HG02884 (cell line): ENCODE data around the gene CHST12.
"Not testable (repeated sequence)": the region's sequence is repeated elsewhere in the genome, so short reads cannot be mapped to it uniquely, and the experiment has no call there.

ENCODE experiments used
- ATAC-seq: cut with Tn5 transposase; IDR thresholded peaks from one replicate; pipeline ENCODE4 v1.9.1; 2021; ENCODE audit warnings: mild to moderate bottlenecking, moderate library complexity; ENCODE audit not compliant: unreplicated experiment

CHST12 gene

DNA sequence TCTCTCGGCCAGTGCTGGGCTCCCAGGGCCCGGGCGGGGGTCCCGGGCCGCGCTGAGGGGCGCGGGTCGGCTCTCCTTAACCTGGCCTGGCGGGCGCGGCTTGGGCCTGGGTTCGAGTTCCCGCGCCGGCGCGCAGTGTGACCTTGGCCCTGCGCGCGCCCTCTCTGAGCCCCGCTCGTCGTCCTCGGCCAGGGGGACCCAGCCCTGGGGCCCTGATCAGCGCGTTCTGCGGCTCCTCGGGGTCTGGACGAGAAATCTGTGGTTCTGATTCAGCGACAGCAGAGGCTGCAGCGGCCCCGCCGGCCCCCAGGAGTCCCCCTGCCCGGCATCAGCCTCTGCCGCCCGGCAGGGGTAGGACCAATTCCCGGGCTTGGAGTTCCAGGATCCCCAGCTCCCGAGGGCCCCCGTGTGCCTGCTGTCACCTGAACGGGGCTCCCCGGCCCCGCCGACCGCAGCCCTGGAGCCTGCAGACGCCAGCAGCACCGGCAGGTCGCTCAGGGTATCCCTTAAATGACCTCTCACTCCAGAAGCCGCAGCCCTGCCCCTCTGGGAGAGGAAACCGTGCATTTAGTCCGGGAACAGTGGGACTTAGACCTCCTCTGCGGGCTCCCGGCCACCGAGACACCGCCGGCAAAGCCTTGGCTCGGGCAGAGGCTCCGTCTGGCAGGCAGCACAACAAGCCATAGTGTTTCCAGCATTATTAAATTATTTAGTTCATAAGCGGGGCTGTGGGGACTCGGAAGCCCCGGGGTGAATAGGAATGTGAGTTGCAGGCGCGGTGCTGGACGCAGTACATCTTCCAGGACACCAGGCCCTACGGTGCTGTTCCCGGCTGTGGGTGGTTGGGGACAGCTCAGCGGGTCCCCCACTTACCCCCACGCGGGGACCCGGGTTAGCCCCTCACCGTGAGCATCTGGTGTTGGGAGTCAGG is 572 bp downstream of the CHST12 start:
- ATAC-seq = no peak

GRCh38 chr7:2404714-2405119 is 1.3 kb downstream of the CHST12 start:
- no peak for ATAC-seq

- ATAC-seq = no peak
These were observed 1.8 kb downstream of the CHST12 start for GRCh38 chr7:2405201-2405600.

DNA sequence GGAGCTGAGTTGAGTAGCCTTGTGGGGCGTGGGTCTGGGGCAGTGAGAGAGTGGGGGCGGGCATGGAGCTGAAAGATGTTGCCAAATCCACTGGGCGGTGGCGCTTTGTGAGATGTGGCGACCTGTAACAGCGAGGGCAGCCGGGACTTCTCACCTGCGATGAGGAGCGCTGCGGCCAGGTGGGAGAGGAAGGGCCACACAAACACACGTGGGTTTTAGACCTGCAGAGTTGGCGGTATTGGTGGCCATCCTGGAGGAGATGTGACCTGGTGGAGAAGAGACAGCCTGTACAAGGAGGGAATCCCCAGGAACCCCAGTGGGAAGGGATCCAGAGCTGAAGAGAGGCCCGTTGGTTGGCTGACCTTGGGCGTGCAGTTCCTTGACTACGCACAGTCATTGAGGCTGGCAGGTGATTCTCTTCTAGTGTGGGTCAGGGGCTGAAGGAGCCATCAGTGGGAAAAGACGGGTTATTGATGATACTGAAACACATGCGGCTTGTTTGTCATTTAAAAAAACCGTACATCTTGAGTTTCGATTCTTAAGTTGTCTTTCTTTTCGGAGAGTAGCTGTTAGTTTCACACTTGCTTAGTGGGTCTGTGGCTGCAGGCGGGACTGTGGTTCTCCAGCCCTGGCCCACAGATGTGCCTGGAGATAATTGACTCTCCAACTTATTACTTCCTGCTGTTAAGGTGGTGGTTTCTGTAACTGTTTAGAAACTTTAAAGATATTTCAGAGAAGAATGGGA is 2.4 kb downstream of the CHST12 start:
- peak; percentile 34 for ATAC-seq

- no peak for ATAC-seq
These were observed 6.5 kb downstream of the CHST12 start for GRCh38 chr7:2409745-2410414.

GRCh38 chr7:2411049-2411448 is 7.6 kb downstream of the CHST12 start:
- ATAC-seq = no peak

- ATAC-seq = no peak
These were observed 8.6 kb downstream of the CHST12 start for GRCh38 chr7:2411815-2412586.

- no peak for ATAC-seq
These were observed 9.3 kb downstream of the CHST12 start for GRCh38 chr7:2412587-2413201.

DNA sequence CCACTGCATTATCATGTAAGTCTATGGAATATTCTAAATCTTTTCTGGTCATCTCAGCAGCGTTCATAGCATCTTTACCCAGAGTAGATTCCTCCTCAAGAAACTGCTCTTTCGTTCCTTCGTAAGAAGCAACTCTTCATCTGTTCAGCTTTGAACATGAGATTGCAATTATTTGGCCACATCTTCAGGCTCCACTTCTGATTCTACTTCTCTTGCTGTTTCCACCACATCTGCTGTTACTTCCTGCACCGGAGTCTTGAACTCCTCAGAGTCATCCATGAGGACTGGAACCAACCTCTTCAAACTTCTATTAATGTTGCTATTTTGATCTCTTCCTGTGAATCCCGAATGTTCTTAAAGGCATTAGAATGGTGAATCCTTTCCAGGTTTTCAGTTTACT is 12.7 kb downstream of the CHST12 start:
- no peak for ATAC-seq

DNA sequence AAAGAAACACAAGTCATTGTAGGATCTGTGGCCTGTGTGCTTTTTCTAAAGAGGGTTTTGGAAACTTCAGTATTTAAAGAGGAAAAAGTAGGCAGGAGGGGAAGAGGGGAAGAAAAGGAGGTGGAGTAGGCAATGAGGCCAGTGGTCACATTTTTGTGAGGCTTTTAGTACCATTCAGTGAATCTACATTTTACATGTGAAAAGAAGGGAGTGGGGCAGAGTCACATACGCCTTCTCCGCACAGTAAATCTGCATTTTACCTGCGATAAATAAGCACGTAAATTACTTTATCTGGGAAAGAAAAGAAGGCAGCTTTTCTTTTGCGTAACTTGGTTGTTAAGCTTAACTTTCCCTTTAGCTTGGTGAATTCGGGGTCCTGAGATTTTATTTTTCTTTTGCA is 13.2 kb downstream of the CHST12 start:
- ATAC-seq = no peak

GRCh38 chr7:2417178-2417577 is 13.8 kb downstream of the CHST12 start:
- ATAC-seq = not testable (repeated sequence)

DNA sequence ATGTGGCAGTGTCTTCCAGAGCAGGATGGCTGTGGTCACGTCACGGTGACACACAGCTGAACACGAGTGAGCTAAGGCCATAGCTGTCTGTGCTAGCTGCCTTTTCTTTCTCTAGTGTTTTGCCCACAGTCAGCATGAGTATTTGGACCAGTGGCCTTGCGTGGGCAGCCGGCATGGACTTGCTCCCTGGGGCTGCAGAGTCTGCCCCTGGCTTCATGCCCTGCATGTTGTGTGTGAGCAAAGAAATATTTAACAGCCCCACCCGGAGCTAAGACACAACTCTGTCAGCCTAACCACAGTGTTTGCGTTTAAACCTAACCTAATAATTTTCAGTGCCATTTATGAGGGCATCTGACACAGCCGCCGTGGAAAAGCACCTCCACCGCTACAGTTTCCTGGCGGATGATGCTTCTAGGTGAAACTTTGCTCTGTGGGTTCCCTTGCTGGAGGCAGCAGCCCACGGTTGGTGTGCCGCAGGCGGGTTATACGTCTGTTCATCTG is 14.6 kb downstream of the CHST12 start:
- no peak for ATAC-seq

- no peak for ATAC-seq
These were observed 17.0 kb downstream of the CHST12 start for GRCh38 chr7:2420216-2420933.

- no peak for ATAC-seq
These were observed 18.5 kb downstream of the CHST12 start for GRCh38 chr7:2421943-2422310.

GRCh38 chr7:2425749-2426148 is 22.3 kb downstream of the CHST12 start:
- no peak for ATAC-seq

DNA sequence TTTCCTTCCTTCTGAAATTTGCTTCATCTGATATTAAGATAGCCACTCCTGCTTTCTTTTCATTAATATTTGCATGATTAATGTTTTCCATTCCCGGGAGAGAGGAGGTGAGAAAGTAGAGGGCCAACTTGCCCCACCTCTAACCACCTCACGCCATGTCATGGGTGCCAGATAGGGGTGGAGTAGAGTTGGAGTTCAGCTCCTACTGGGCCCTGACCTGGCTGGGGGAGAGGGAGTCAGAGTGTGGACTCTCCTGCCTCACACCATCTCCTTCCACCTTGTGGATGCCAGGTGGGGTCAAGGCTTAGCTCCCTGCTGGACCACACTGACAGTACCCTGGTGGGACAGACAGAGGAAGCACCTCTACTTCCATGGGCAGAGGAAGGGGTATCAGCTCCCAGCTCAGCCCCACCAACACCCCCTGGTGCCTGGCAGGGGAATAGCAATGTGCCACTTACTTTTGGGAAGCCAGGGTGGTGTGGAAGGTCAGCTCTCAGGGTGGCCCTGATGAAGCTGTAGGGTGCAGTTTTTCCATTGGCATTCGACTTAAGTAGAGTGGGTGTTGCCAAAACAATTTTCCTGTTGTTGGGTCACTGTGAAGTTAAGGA is 28.0 kb downstream of the CHST12 start:
- ATAC-seq = no peak

DNA sequence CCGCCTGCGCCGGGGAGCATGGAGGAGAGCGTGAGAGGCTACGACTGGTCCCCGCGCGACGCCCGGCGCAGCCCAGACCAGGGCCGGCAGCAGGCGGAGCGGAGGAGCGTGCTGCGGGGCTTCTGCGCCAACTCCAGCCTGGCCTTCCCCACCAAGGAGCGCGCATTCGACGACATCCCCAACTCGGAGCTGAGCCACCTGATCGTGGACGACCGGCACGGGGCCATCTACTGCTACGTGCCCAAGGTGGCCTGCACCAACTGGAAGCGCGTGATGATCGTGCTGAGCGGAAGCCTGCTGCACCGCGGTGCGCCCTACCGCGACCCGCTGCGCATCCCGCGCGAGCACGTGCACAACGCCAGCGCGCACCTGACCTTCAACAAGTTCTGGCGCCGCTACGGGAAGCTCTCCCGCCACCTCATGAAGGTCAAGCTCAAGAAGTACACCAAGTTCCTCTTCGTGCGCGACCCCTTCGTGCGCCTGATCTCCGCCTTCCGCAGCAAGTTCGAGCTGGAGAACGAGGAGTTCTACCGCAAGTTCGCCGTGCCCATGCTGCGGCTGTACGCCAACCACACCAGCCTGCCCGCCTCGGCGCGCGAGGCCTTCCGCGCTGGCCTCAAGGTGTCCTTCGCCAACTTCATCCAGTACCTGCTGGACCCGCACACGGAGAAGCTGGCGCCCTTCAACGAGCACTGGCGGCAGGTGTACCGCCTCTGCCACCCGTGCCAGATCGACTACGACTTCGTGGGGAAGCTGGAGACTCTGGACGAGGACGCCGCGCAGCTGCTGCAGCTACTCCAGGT is 29.7 kb downstream of the CHST12 start:
- no peak for ATAC-seq
